C4-2B (cell line): ENCODE measurements around the gene CCDC85B.

Source experiments
- CTCF ChIP-seq: fragments of 450-650 bp; conservative IDR thresholded peaks from 2 replicates; pipeline ENCODE4 v1.5.1; 2017; ENCODE audit warnings: mild to moderate bottlenecking
- ZFX ChIP-seq: fragments of 450-650 bp; IDR thresholded peaks from 2 replicates; pipeline ENCODE4 v1.6.1; 2017

- TF ChIP-seq CTCF (no peak), ZFX (no peak)
Observed at GRCh38 chr11:65921876-65922275, 31.4 kb downstream of the CCDC85B start.
